ENCODE measurements around the gene CISH. TPM values are rescaled to one million over a fixed set of nuclear protein-coding genes. Genes with fewer than 3 reads are reported as not detected.

The CISH gene
- total RNA-seq, 1 donor, result 1.2 TPM

- Histone ChIP-seq H3K27me3 (ENCODE audit: insufficient read depth, low read length) (no peaks in the 10 kb centered on the region), H3K4me1 (ENCODE audit: insufficient read depth, low read length) (peaks cover 77% of the 10 kb centered on the region), H3K9me3 (ENCODE audit: low read depth, low read length) (no peaks in the 10 kb centered on the region), H3K4me3 (ENCODE audit: low read length) (no peak overlapping the region)
These were observed 10.6 kb downstream of the CISH start for GRCh38 chr3:50600841-50601591.

DNA sequence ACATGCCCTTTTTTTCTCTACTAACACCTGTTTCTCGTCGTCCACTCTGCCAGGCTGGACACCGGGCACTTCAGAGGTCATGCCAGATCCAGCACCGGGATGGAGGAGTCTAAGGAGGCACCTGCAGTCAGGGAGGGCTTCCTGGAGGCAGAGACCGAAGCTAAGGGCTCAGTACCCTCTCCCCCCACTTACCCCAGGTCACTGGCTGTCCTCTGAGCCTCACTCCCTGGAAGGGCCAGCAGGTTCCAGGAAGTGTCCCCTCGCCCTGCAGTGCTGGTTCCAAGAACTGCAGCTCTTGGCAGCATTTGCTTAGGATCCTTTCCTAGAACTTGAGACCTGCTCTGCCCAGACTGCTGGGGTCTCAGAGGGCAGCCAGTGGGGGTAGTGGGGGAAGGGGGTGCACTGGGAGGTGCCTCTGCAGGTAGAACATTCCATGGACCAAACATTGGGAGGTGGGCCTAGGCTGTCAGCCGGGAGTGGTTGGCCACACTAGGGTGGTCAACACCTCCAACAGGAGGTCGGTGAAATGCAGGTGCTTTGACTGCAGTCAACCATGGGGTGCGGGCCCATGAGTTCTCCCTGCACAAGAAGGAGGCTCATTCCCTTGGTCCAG, 11.3 kb downstream of the CISH start:
- no peaks in the 10 kb centered on the region for H3K27me3 ChIP-seq (ENCODE audit: insufficient read depth, low read length)
- H3K4me1 ChIP-seq (ENCODE audit: insufficient read depth, low read length), result peaks cover 72% of the 10 kb centered on the region
- H3K9me3 ChIP-seq (ENCODE audit: low read depth, low read length), result no peaks in the 10 kb centered on the region
- no peak overlapping the region for H3K4me3 ChIP-seq (ENCODE audit: low read length)

DNA sequence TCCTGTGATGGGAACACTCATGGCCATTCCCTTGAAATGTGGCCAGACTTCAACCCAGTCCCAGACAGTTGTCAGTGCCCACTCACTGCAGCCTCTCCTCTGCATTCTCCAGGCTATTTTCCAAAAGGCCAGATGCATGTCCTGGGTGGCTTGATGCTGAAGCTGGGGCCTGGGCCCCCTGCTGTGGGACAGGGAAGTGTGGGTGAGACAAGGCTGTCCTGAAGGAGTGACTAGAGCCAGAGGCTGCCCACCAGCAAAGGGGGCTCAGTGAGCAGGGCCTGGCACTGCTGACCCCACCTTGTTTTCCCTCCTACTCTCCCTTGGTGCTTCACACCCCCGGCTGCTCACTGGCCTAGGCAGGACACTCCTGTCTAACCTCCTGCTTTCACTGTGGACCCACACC, 11.9 kb downstream of the CISH start:
- Histone ChIP-seq H3K4me3 (ENCODE audit: low read length) (no peak overlapping the region), H3K4me1 (ENCODE audit: insufficient read depth, low read length) (peaks cover 71% of the 10 kb centered on the region), H3K9me3 (ENCODE audit: low read depth, low read length) (no peaks in the 10 kb centered on the region), H3K27me3 (ENCODE audit: insufficient read depth, low read length) (no peaks in the 10 kb centered on the region)

DNA sequence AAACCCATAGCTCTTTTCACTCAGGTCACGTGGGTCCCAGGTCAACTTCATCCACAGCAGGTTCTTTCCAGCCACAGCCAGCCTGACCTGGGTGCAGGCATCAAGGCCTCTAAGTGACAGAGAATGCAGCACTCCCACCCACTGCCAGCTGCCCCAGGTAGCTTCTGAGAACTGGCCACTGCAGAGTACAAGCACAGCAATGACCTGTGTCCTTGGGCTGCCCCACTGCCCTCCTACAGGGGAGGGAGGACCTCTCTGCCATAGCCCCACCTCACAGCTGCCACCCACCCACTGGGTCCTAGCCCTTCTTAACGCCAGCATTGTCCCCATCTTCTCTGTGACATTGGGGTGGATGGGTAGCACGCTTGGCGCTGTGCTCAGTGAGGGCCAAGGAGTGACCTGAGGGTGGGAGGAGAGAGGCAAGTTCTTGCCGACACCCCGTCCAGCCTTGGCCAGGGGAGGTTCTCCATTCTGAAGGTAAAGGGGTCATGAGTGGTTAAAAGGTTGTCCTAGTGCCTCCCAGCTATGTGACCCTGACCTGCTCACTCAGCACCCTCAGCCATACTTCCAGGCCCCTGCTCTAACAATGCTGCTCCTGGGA, 12.4 kb downstream of the CISH start:
- H3K4me1 ChIP-seq (ENCODE audit: insufficient read depth, low read length), result peaks cover 71% of the 10 kb centered on the region
- H3K27me3 ChIP-seq (ENCODE audit: insufficient read depth, low read length), result no peaks in the 10 kb centered on the region
- H3K4me3 ChIP-seq (ENCODE audit: low read length), result no peak overlapping the region
- no peaks in the 10 kb centered on the region for H3K9me3 ChIP-seq (ENCODE audit: low read depth, low read length)

- Histone ChIP-seq H3K9me3 (ENCODE audit: low read depth, low read length) (no peaks in the 10 kb centered on the region), H3K27me3 (ENCODE audit: insufficient read depth, low read length) (no peaks in the 10 kb centered on the region), H3K4me1 (ENCODE audit: insufficient read depth, low read length) (peaks cover 68% of the 10 kb centered on the region), H3K4me3 (ENCODE audit: low read length) (no peak overlapping the region)
These were observed 17.3 kb downstream of the CISH start for GRCh38 chr3:50594253-50594785.

DNA sequence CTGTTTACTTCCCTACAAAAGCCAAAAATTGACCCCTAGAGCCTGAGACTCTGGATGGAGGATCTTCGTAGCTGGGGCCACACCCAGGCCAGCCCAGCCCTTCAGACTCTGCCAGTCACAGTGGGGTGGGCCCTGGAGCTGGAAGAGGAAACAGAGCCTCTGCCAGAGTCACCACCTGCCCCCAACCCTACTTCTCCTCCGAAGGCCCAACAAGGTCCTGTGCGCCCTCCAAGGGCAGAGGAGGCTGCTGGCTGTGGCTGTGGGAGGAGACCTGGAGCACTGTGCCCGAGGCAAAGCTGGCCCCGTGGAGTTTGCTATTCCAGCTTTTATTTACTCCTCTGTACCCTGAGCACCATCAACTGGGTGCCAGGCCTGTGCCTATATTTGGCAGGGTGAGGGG, 19.0 kb downstream of the CISH start:
- Histone ChIP-seq H3K9me3 (ENCODE audit: low read depth, low read length) (no peaks in the 10 kb centered on the region), H3K4me1 (ENCODE audit: insufficient read depth, low read length) (peaks cover 79% of the 10 kb centered on the region), H3K4me3 (ENCODE audit: low read length) (no peak overlapping the region), H3K27me3 (ENCODE audit: insufficient read depth, low read length) (no peaks in the 10 kb centered on the region)

DNA sequence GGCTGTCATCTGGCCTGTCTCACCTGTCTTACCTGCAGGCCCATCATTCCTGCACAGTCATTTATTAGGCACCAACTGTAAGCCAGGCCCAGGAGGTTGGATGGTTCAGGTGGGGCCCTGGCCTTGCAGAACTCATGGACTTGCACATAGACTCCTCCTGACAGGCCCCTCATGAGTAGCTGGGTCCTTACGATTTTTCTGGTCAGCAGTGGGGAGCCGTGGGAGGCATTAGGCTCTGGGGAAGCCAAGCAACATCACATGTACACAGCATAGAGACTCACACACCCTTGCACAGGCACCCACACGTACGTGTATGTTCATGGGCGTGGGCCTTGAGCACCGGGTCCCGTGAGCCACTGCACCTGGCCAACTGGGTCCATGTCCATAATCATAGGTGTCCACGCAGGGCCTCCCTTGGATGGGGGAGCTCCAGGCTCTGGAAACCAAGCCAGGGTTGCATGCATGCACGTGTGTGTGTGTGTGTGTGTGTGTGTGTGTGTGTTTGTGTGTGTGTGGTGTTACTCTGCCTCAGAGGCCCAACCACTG, 20.3 kb downstream of the CISH start:
- Histone ChIP-seq H3K4me1 (ENCODE audit: insufficient read depth, low read length) (peaks cover 77% of the 10 kb centered on the region), H3K4me3 (ENCODE audit: low read length) (no peak overlapping the region), H3K27me3 (ENCODE audit: insufficient read depth, low read length) (no peaks in the 10 kb centered on the region)

DNA sequence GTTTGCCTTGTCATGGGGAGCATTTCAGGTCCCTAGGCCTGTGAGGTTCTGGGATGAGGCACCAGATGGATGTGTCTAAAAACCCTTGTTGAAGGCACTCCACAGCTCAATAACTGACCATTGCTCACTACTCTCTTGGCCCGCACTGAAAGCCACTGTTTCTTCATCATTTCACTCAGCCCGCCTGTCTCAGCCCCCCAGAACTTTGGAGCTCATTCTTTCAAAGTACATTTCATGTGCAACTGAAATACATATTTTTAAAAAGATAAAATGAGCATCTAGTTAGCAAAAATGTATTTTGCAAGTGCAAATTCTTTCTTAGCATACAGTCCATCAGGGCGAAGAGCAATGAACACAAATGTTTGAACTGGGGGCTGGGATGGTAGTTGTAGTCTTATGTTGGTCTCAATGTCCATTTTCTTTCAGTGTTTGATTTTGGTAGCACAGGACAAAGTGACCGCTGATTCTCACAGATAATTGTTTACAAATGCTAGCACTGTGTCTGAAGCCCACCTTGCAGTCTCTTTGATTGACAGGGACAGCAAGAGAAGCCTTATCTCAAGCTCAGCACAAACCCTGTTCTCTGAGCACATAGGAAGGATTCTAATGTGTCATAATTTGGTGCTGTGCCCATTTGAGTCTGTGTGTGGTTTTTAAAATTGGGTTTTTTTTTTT, 22.7 kb downstream of the CISH start:
- Histone ChIP-seq H3K27me3 (ENCODE audit: insufficient read depth, low read length) (no peaks in the 10 kb centered on the region), H3K4me1 (ENCODE audit: insufficient read depth, low read length) (peaks cover 69% of the 10 kb centered on the region), H3K9me3 (ENCODE audit: low read depth, low read length) (no peaks in the 10 kb centered on the region), H3K4me3 (ENCODE audit: low read length) (no peak overlapping the region)

More for the DNA sequence above, 20.3 kb downstream of the CISH start:
- no peaks in the 10 kb centered on the region for H3K9me3 ChIP-seq (ENCODE audit: low read depth, low read length)

DNA sequence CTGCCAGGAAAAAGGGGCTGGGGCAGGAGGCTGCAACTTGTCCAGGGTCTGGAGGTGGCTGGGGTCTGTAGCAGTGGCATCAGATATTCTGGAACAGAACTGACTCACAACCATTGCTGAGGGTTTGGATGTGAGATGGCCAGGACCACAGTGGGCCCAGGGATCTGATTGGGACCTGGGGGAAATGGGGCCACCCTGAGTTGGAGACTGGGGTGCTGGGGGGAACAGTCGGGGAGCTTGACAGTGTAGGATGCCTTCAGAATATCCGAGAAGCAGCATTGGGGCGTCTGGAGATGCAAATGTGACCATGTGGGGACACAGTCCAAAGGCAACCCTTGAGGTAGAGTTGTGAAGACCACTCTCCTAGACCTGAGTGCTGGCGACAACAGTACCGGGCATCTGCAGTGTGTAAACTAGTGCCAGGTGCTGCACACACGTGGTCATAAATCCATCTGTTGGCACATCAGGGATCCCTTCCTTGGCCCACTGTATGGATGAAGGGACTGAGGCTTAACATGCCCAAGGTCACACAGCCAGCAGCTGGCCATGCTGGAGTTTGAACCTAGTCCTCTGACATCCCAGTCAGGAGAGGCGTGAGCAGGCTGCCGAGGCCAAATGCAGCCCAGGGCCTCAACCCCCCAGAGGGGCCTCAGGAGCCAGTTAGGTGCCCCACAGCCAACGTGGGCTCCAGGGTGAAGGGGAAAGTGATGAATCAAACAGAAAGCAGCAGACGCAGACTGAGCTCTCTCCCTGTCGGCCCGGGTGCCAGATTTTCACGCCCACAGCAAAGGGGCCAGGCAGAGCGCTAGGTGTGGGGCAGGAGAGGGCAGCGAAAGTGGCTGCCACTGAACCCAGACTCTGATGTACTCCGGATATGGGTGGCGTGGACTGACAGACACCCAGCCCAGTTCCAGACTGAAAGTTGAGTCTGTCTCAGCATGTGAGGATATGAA, 23.5 kb downstream of the CISH start:
- no peaks in the 10 kb centered on the region for H3K9me3 ChIP-seq (ENCODE audit: low read depth, low read length)
- H3K27me3 ChIP-seq (ENCODE audit: insufficient read depth, low read length), result no peaks in the 10 kb centered on the region
- H3K4me3 ChIP-seq (ENCODE audit: low read length), result no peak overlapping the region
- H3K4me1 ChIP-seq (ENCODE audit: insufficient read depth, low read length), result peaks cover 63% of the 10 kb centered on the region

GRCh38 chr3:50587373-50587772, 24.2 kb downstream of the CISH start:
- Histone ChIP-seq H3K9me3 (ENCODE audit: low read depth, low read length) (no peaks in the 10 kb centered on the region), H3K4me3 (ENCODE audit: low read length) (no peak overlapping the region), H3K4me1 (ENCODE audit: insufficient read depth, low read length) (peaks cover 56% of the 10 kb centered on the region), H3K27me3 (ENCODE audit: insufficient read depth, low read length) (no peaks in the 10 kb centered on the region)

DNA sequence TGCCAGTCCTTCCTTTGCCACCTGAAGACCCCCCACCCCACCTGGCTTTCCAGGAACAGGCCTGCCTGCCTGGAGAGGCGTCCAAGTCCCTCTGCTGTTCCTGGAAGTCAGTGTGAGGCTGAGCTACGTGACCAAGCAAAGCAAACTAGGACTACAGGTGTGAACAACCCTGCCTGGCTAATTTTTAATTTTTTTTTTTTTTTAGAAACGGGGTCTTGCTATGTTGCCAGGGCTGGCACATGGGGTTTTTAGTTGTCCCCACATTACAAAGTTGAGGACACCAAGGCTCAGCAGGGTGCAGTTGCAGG, 24.9 kb downstream of the CISH start:
- Histone ChIP-seq H3K4me3 (ENCODE audit: low read length) (no peak overlapping the region), H3K27me3 (ENCODE audit: insufficient read depth, low read length) (no peaks in the 10 kb centered on the region), H3K9me3 (ENCODE audit: low read depth, low read length) (no peaks in the 10 kb centered on the region), H3K4me1 (ENCODE audit: insufficient read depth, low read length) (peaks cover 50% of the 10 kb centered on the region)

DNA sequence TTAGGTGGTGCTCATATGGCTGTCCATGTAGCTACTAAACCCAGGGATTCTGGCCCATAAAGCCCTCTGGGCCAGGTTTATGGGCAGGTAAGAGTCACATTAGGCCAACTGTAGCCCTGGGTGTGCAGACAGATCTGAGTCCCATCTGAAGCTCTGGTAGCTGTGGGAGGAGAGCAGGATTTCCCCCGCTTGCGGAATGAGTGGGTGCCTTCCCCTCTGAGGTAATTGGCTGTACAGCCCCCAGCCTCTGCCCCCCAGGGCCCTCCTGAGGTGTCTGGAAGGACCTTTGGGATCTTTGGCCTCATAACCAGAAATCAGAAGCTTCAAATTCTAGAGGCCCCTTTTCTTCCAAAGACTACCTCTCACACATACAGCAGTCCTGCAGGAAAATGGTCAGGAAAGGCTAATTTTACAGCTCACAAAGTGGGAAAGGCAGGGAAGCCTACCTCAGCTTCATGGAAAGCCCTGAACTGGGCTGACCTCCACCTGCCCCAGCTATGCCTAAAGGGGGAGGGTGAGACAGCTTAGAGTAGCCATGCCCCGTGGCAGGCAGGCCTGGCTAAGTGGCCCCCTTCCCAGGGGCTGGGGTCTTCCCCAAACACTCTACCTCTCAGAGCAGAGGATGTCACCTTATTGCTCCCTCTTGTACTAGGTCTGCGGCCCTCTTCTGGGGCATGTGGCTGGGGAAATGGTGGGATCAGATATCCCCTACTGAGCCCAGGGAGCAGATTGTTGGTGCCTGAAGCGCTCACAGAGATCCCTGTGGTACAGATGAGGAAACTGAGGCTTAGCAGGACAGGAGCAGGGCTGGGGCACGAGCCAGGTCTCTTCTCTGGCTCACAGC, 25.4 kb downstream of the CISH start:
- no peaks in the 10 kb centered on the region for H3K27me3 ChIP-seq (ENCODE audit: insufficient read depth, low read length)
- H3K4me3 ChIP-seq (ENCODE audit: low read length), result no peak overlapping the region
- peaks cover 44% of the 10 kb centered on the region for H3K4me1 ChIP-seq (ENCODE audit: insufficient read depth, low read length)
- H3K9me3 ChIP-seq (ENCODE audit: low read depth, low read length), result no peaks in the 10 kb centered on the region

DNA sequence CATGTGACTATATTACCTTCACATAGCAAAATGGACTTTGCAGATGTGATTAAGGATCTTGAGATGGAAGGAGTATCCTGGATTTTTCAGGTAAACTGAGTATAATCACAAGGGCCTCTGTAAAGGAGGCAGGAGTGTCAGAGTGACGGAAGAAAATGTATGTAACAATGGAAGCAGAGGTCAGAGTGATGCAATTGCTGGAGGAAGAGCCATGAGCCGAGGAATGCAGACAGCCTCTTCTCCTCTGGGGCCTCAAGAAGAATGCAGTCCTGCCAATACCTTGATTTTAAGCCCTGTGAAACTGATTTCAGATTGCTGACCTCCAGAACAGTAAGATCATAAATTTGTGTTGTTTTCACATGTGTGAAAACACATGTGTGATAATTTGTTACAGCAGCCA, 27.2 kb downstream of the CISH start:
- no peaks in the 10 kb centered on the region for H3K9me3 ChIP-seq (ENCODE audit: low read depth, low read length)
- no peak overlapping the region for H3K4me3 ChIP-seq (ENCODE audit: low read length)
- H3K4me1 ChIP-seq (ENCODE audit: insufficient read depth, low read length), result peaks cover 27% of the 10 kb centered on the region
- H3K27me3 ChIP-seq (ENCODE audit: insufficient read depth, low read length), result no peaks in the 10 kb centered on the region

Measured in mononuclear cell (primary cell).